Activated CD4-positive, CD25-positive, alpha-beta regulatory T cell treated with anti-CD3 and anti-CD28 coated beads, Interleukin-2, amount 50 U/mL, for 72 hours (primary cell): Measurements from ENCODE around the gene ZSCAN25.
A peak's percentile ranks its signal among the peaks of the same experiment; 100 is the strongest.
"Not testable (repeated sequence)": the region's sequence is repeated elsewhere in the genome, so short reads cannot be mapped to it uniquely, and the experiment has no call there.

Experiments used
- DNase-seq: peaks from one replicate; pipeline ENCODE4 v3.0.0; 2021

ZSCAN25 gene

DNA sequence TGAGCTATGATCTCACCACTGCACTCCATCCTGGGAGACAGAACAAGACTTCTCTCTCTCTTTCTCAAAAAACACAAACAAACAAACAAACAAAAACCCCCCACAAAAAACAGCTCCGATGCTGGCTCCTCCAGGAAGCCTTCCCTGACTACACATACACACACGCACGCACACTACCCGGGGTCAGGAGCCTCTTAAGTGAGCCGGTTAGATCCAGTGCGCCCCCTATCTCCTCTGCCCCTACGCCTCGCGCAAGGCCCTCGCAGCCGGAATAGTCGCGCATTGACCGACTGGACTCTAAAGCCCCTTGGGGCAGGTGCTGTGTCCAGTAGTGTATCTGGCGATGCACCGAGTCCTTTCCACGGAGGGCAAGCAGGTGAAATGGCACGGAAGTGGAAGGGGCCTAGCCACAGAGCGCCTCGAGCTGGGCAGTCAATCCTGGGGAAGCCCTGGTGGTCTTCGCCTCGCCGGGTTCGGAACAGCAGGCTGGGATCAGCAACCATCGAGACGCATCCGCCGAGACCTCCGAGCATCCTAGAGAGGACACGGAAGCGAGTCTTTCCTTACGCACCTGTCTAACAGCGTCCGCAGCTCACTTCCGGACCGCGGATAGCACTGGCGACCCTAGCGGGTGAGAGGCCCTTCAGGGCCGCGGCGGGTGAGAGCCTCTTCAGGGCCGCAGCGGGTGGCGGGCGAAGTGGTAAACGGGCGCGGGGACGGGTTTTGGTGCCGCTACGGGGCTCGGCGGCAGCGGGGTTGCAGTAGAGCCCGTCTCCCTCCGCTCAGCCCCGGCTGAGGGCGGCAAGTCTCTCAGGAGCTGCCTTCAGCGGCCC is at the start of gene ZSCAN25:
ZSCAN25 (plus strand) TSS at position 588 of the 833 bp plus-strand sequence. CDS start 2,661 bp downstream, outside the sequence.
- peak; percentile 77 for DNase-seq

DNA sequence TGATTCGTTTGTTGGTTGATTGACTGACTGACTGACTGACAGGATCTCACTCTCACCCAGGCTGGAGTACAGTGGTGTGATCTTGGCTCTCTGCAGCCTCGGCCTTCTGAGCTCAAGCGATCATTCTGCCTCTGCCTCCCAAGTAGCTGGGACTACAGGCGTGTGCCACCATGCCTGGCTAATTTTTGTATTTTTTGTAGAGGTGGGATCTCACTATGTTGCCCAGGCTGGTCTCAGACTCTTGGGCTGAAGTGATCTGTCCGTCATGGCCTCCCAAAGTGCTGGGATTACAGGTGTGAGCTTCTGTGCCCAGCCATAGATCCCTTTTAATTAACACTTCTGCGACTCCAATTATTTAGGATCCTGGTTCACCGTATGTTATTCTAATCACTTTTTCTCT is 48.0 kb upstream of the ZSCAN25 start:
- not testable (repeated sequence) for DNase-seq

DNA sequence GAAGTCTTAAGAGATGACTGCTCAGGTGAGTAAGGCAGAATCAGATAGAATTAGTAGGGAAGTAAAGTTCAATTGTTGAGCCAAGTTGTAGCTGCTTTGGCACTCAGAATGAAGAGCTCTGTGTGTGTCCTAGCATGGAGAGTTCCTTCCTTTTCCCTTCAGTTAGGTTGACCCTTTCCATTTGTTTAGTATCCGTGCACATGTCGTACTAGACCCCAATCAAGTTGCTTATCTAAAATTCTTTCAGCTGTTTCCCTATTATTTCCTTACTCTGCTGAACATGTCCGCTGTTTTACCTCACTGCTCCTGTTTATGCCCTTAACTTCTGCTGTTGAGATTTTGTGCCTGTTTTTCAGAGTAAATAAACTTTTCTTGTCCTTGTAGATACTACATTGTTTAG is 45.0 kb upstream of the ZSCAN25 start:
- DNase-seq = no peak

DNA sequence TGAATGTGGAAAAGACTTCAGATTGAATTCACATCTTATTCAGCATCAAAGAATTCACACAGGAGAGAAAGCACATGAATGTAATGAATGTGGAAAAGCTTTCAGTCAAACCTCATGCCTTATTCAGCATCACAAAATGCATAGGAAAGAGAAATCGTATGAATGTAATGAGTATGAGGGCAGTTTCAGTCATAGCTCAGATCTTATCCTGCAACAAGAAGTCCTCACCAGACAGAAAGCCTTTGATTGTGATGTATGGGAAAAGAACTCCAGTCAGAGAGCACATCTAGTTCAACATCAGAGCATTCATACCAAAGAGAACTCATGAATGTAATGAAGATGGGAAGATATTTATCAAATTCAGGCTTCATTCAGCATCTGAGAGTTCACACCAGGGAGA is 43.5 kb upstream of the ZSCAN25 start:
- no peak for DNase-seq

DNA sequence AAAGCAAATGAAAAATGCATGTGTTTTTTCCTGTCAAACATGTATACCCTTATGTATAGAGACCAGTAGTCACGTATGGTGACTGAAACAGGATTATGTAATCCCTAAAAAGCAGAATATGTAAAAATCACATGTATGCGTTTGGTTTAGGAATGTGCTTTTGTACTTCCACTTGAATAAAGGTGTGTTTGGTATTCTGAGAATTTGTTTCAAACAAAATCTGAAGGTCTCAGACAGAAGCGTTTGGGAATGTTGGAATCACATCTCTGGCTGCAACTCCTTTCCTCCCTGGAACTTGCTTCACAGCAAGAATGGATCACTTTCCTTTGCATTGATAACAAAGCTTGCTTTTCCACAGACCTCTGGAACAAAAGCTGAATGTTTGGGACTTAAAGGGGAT is 40.5 kb upstream of the ZSCAN25 start:
- DNase-seq = no peak

DNA sequence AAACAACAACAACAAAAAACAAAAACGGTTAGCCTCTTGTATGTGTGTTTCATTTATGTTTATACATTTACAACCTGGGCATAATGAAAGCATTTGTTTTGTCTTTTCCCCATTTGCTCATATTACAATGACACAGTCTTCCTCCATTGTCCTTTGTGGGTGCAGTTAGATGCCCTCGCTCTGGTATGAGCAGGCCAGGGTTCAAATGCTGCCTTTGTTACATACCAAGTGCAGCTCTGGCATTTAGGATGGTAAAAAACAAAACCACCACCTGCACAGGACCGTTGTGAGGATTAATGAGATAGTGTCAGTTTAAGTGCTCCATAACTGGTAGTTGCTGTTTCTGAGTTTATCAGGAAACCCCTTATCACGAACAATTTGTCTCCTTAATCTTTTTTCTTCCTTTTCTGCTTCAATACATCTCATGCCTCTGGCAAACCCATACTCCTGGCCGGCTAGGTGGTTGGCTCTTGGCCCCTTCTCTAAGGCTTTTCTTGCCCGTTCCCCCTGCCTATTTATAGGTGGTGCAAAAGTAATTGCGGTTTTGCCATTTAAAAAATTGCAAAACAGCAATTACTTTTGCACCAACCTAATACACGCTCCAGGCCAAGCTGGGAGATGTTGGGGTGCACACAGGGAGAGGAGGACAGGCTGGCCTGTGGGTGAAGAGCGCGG is 37.3 kb upstream of the ZSCAN25 start:
- DNase-seq = no peak

DNA sequence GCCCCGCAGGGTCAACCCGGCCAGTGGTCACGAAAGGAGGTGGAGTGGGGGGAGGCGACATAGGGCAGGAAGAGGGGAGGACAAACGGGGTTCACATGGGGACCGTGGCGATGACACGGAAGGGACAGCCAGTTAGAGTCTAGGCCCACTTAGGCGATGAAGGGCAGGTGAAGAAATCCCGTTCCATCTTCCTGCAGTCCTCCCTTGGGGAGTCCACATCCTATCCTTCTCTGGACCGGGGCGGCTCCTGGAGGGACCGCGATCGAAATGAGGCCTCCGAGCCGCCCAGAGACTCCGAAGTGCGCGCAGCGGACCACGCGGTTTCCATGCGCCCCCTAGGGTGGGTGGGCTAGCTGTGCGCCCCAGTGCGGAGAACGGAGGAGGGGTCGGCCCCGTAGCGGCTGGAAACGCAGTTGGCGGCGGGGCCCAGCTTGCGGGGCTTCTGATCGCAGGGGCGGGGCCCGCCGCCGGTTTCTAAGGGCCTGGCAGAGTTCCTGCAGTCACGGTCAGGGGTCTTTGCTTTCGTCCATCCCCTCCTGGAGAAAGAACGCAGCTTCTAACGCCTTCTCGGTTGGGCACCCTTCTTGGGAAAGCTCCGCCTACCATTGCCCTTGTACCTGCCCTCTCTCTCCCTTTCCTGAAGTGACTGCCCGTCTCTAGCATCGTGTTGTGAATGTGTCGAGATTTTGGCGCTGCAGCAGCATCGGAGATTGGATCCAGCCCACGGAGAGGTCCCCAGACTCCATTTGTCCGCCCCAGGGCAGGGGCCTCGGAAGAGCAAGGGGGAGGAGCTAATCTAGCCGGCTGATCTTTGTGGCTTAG is 36.6 kb upstream of the ZSCAN25 start:
- peak; percentile 47 for DNase-seq

DNA sequence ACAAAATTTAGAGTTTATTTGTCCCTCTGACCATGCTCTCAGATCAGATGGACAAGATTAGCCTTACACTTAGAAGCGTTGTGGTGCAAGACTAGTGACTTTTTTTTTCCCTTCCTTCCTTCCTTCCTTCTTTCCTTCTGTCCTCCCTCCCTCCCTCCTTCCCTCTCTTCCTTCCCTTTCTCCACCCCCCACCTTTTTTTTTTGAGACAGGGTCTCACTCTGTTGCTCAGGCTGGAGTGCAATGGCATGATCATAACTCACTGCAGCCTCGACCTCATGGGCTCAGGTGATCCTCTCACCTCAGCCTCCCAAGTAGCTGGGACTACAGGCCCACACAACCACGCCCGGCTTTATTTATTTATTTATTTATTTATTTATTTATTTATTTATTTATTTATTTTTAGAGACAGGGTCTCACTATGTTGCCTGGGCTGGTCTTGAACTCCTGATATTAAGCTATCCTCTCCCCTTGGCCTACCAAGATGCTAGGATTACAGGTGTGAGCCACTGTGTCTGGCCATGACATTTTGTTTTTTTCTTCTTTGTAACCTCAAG is 35.9 kb upstream of the ZSCAN25 start:
- not testable (repeated sequence) for DNase-seq

DNA sequence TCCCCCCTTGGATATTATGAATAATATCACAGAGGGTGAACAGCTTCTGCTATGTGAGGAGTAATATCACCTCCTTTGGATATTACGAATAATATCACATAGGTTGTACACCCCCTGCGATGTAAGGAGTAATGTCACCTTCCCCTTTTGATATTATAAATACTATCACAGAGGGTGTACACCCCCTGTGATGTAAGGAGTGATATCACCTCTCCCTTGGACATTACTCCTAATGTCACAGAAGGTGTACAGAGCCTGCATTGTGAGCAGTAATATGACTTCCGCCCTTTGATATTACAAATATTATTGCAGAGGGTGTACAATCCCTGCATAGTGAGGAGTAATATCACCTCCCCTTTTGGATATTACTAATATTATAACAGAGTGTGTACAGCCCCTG is 27.9 kb upstream of the ZSCAN25 start:
- no peak for DNase-seq

DNA sequence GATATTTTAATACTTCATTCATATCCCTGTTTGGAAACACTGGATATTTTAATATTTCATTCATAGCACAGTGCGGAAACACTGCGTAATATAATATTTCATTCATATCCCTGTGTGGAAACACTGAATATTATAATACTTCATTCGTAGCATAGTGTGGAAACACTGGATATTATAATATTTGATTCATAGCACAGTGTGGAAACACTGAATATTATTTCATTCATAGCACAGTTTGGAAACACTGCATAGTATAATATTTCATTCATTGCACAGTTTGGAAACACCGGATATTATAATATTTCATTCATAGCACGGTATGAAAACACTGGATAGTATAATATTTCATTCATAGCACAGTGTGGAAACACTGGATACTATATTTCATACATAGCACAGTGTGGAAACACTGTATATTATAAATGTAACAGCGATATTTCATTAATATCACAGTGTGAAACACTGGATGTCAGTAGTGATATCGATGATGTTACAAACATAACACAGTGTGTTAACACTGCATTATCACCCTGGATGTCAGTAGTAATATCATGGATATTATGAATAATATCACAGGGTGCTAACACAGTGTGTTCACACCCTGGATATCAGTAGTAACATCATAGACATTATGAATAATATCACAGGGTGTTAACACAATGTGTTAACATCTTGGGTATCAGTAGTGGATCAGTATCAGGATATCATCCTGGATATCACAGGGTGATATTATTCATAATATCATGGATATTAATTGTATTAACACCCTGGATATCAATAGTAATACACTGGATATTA is 21.6 kb upstream of the ZSCAN25 start:
- no peak for DNase-seq

DNA sequence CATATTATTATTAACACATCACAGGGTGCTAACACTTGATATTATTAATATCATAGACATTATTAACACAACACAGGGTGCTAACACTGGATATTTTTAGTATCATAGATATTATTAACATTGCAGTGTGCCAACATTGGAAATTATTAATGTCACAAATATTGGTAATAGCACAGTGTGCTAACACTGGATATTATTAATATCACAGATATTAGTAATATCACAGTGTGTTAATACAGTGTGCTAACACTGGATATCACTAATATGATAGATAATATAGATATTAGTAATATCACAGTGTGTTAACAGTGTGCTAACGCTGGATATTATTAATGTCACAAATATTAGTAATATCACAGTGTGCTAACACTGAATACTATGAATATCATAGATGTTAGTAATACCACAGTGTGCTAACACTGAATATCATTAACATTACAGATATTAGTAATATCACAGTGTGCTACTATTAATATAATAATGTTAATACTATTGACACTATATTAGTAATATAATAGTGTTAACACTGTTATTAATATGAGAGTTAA is 20.3 kb upstream of the ZSCAN25 start:
- DNase-seq = no peak

DNA sequence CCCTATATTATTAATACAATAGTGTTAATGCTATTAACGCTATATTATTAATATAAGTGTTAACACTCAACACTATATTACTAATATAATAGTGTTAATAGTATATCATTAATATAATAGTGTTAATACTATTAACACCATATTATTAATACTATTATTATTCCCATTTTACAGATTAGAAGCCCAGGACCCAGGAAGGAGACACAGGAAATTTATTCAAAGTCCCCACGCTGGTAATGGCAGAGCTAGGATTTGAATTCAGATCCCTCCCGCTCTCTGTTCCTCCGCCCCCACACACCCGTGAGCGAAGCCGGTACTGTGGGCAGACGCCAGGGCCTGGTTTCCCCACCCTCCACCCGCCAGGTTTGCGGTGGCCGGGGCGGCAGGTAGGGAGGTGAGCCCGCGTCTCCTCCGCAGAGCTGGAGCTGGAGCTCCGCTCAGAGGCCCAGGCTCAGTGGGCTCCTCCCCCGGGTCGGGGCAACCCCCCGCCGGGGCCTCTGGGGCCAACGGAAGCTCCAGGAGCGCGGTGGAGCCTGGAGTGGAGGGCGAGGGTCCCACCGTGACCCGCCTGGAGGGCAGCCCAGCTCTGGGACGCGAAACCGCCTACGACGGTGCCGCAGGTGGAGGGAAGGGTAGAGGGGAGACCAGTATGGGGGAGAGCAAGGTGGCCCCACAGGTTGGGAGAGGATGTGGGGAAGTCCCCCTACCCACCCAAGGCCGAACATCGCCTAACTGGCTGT is 18.8 kb upstream of the ZSCAN25 start, which contains the start of gene TMEM225B:
TMEM225B (plus strand) TSS at position 506 of the 740 bp plus-strand sequence. CDS start 6,122 bp downstream, outside the sequence.
- no peak for DNase-seq

DNA sequence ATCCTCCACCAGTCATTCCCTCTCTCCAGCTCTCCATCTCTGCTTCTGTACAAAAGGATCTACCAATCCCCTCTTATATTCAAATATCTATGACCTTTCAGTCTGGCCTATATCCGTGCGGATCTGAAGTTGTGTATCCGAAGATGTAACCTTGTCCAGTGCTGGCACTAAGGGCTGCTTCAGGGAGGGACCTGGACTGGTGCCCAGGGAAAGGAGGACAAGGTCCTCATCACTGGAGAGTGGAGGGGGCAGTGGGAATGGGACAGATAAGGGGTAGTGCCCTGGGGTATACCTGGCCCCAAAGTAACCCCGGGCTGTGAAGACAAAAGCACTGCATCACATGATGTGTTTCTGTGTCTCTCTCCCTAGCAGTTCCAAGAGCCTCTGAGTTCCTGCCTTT is 16.9 kb upstream of the ZSCAN25 start:
- no peak for DNase-seq

DNA sequence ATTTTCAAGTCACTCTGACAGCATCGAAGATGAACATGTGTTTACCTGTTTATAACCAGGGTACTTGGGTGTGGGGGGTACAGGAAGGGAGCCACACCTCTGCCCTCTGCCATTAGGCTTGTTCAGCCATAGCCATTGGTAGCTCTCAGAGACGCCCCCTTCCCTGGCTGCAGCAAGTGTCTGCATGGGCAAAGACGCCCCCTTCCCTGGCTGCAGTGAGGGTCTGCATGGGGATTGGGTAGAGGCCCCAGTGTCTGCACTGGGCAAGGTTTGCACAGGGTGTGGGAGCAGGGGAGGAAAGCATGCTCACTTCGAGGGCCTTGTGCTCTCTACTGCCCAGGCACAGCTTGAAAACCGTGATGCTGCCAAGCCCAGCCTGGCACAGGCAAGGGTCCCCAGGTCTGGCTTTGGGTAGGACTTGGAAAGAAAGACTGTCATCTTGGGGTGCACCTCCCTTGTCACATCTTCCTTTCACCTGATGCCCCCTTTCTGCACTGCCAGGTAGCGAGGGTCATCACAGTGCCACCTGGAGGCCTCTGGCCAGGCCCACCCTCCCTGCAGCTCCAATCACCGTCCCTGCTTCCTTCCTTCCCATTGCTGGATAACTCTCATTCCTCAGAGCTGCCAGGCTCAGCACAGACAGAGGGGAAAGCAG is 15.0 kb upstream of the ZSCAN25 start:
- no peak for DNase-seq

DNA sequence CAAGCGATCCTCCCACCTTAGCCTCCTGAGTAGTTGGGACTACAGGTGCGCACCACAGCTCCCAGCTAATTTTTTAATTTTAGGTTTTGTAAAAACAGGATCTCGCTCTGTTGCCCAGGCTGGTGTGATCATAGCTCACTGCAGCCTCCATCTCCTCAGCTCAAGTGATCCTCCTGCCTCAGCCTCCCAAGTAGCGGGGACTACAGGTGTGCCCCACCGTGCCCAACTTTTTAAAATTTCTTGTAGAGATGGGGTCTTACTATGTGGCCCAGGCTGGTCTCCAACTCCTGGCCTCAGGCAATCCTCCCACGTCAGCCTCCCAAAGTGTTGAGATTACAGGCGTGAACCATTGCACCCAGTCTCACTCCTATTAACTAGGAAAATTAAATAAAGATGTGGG is 11.2 kb upstream of the ZSCAN25 start:
- no peak for DNase-seq

DNA sequence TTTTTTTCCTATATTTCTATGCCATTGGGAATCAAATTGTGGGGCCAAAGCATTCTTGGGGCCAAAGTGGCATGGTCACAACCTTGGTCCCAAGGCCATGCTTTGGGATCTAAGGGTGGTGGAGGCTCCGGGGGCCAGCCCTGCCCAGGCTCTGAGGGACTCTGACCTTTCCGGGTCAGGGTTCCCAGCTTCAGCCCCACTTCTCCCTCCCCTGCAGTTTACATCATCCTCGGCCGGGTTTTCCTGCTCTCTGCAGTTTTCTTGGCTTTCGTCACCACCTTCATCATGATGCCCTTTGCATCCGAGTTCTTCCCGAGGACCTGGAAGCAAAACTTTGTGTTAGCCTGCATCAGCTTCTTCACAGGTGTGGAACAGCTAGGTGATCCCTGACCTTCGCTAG is 10.2 kb upstream of the ZSCAN25 start:
- no peak for DNase-seq

DNA sequence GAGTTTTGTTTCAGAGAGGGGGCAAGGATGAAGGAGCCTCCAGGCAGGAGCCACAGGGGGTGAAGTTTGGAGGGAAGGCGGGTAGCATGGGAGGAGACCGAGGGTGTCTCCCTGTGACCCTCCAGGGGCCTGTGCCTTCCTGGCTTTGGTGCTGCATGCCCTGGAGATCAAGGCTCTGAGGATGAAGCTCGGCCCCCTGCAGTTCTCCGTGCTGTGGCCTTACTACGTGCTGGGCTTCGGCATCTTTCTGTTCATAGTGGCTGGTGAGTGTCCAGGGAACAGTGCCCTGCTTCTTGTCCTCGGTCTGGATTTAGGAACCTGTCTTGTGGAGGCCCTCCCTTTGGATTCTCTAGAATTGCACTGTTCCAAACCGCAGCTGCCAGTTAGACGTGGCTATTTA is 9.2 kb upstream of the ZSCAN25 start:
- DNase-seq = no peak

DNA sequence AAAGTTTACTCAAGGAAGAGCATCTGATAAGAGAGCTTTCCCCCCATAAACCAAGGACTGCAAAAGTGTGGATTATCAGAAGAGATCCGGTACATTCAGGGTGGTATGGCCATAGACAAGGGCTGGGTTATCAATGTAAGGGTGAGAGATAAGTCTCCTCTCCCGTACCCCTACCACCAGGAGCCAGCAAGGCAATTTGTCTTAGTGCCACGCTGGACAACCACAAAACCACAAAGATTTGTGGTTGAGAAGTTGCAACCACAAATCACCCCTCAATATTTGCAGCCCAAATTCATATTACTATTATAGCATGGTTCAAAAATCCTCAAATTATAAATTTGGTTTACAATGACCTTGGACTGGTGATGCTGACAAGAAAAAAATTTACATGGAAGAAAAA is 2.3 kb upstream of the ZSCAN25 start:
- DNase-seq = no peak

DNA sequence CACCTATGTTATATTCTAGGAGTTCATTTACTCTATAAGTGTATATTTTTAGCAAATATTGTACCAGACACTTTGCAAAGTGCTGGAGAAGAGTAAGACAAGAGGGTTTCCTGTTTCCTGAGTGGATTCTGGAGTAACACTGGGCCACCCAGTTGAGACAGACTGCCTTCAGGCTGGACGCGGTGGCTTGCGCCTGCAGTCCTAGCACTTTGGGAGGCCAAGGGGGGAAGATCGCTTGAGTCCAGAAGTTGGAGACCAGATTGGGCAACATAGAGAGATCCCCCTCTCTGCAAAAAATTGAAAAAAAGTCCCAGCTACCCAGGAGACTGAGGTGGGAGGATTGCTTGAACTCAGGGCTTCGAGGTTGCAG is 772 bp upstream of the ZSCAN25 start:
- DNase-seq = no peak

DNA sequence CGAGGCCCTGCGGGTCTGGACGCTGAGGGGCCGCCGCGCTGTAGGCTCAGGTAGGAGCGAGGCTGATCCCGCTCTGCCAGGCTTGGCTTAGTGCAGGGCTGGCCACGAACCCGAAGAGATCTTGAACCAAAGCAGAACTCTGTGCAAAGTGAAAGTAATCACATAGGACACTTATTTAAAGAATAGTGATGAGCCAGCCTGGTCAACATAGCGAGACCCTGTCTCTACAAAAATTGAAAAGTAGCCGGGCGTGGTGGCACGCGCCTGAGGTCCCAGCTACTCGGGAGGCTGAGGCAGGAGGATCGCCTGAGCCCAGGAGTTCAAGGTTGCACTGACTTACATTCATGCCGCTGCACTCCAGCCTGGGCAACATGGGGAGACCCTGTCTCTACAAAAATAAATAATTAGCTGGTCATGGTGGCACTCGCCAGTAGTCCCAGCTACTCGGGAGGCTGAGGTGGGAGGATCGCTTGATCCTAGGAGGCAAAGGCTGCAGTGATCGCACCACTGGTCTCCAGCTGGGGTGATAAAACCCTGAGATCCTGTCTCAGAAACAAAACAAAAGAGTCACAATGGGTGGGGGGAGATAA is 541 bp downstream of the ZSCAN25 start:
- no peak for DNase-seq
